ENCODE results near the gene CEP72.
A peak's percentile ranks its signal among the peaks of the same experiment; 100 is the strongest.
"Not testable (repeated sequence)": the region's sequence is repeated elsewhere in the genome, so short reads cannot be mapped to it uniquely, and the experiment has no call there.

Gene CEP72

DNA sequence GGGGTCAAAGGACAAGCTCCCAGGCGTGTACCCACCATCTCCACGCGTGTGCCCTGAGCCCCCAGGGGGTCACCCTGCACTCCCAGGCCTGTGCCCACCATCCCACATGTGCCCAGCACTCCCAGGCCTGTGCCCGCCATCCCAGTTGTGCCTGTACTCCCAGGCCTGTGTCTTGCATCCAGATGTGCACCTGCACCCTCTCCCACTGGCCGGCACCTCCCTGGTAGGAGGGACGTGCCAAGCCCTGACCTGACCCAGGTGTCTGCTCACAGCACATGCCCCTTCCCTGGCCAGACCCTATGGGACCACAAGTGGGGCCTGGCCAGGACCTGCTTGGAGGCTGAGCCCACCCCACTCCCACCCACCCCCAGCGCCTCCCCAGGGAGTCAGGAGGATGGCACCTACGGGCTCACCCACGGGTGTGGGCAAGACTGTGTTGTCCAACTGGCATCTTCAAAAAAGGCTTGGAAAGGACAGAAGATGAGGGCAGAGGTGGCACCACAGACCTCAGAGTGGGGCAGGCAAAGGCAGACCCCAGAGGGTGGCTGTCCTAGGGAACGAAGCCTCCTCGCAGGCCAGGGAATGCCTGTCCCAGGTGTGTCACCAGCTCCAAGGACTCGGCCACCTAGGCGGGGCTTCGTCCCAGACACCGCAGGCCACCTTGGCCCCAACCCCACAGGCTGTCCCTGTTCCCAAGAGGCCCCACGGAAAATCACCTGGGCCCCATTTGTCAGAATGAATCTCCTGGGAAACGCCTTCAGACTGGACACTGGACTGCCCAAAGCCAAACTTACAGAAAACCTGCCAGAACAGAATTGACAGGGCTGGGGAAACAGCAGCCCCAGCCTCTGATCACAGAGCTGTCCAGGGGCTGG lies 69.4 kb downstream of the CEP72 start:
- not testable (repeated sequence) for DNase-seq (ENCODE audit: low read depth in 4 of 4, low spot score in 1 of 4)

DNA sequence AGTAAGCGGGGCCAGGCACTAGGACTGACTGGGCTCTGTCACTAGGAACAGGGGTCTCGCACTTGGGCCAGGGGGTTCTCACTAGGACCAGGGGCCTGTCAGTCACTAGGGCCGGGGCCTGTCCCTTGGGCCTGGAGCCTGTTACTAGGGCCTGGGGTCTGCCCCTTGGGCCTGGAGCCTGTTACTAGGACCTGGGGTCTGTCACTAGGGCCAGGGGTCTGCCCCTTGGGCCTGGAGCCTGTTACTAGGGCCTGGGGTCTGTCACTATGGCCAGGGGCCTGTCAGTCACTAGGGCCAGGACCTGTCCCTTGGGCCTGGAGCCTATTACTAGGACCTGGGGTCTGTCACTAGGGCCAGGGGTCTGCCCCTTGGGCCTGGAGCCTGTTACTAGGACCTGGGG lies 70.1 kb downstream of the CEP72 start:
- DNase-seq (ENCODE audit: low read depth in 4 of 4, low spot score in 1 of 4): not testable (repeated sequence)

DNA sequence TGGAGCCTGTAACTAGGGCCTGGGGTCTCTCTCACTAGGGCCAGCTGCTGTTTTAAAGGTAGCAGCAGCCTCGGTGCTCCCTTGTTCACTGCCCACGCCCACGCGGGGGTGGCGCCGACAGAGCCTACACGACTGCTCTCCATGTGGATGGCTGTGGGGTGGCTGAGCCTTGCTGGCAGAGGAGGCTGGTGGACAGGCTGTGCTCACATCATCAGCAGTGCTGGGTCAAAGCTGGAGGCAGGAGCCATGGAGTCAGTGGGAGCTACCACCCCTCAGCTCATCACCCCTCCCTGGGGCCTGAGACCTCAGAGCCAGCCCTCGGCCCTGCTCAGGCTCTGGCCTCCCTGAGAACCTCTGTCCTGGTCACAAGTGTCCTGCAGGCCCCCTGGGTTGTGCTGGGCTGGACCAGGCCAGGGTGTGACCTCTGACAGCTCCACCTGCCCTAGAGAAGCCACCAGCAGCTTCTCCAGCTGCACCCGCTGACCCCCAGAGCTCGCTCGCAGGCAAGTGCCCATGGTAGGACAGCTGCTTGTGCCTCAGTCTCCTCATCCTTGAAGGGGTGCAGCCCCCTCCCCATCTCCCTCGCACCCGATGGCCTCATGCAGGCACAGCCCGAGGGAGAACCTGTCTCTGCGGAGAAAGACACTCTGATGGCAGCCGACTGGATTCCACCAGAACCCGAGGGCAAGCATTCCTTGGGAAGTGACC lies 70.7 kb downstream of the CEP72 start:
- DNase-seq (ENCODE audit: low read depth in 4 of 4, low spot score in 1 of 4): not testable (repeated sequence)

DNA sequence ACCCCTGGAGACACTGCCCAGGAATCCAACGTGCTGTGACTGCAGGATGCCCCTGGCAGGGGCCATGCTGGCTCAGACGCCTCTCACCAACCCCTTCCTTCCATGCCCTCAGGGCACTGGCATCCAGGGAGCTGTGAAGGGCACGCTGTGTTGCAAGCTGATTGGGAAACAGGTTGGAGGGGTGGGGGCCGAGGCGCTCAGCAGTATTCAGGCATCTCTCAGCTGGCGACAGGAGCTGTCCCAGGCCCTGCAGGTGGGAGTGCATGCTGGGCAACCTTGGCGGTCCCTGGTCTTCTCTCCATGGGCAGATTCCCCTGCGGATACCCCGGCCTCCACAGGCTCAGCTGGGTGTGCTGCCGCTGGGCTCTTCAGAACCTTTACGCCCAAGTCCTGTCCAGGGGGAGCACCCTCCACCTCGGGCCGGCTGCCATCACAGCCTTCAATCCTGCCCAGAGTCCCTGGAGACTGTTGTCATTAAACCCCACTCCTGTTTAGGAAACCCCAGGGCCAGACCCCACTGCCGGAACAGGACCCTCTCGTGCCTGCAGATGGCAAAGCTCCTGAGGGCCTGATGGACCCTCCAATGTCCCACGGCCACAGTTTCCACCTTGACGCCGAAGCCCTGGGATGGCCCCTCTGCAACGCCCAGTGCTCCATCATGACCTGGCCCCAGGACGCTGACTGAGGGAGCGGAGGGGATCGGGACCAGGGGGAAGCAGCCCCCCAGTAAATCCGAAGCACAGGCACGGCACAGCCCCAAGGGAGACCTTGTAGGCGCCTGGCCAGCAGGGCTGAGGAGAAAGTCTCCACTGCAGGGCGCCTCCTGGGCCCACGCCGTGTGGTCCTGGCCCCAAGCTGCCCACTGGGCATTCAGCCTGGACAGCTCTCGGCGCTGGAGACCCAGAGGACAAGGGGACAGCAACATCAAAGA lies 71.7 kb downstream of the CEP72 start:
- no peak for DNase-seq (ENCODE audit: low read depth in 4 of 4, low spot score in 1 of 4)

DNA sequence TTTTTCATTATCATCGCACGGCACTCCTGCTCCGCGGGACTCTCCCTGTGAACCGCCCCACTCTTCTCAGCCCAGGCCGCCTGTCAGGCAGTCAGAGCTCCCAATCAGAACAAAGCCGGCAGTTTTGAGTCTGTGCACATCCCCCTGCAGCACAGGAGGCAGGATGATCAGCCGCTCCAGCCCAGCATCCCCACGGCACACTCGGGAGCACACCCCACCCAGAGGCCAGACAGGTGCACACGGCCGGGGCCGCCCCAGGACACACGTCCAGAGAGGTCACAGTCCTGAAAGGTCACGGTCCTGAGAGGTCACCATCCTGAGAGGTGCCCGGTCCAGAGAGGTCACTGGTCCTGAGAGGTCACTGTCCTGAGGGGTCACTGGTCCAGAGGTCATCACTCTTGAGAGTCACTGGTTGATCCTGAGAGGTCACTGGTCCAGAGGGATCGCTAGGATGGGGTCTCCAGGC lies 72.6 kb downstream of the CEP72 start:
- DNase-seq (ENCODE audit: low read depth in 4 of 4, low spot score in 1 of 4): no peak

DNA sequence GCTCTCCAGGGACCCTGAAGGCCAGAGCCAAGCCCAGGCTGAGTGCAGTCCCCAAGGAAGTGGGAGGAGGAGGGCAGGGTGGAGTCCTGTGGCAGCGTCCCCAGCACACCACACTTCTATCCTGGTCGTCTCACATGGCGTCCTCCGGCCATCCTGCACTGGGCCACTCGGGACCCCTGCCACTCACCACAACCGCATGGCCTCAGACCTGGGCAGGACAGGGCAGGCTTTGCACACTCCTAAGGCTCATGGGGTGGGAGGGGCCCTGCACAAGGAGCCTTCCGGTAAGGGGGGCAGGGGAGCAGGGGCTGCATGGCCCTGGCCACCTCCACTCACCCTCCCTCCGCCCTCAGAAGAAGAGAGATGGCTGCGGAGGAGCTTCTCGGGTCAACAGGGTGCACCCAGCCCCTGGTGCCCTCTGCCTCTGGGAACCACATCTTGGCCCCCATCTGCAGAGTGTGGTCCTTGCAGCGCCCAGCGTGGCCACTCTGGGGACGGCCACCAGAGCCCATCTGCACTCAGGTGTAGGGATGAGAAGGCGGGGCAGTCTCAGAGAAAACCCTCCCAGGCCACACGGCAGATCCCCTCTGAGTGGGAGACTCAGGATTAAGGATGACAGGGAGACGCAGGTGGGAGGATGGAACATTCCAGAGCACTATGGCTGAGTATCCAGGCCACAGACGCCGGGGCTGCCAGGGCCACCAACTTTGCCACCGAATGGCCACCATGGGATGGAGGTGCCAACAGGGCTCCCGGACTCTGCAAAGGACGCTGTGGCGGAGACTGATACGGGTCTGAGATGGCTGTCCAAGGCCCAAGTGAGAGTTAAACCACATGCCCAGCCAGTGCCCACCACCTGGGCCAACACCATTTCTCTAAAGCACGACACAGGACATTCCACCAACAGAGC lies 73.4 kb downstream of the CEP72 start:
- no peak for DNase-seq (ENCODE audit: low read depth in 4 of 4, low spot score in 1 of 4)

DNA sequence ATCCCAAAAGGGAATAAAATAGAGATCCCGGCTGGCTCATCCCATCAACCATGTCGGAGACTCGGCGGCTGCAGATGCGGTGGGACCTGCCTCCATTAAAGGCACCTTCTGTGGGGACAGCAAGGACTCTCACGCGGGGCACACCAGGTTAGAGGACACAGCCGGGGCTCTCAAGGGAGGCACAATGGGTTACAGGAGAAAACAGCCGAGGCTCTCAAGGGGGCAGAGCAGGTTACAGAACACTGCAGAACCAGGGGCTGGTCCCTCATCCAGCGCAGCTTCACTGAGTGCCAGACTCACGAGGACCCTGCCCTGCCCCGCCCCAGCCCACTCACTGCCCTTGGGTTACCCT lies 74.0 kb downstream of the CEP72 start:
- DNase-seq (ENCODE audit: low read depth in 4 of 4, low spot score in 1 of 4): not testable (repeated sequence)

DNA sequence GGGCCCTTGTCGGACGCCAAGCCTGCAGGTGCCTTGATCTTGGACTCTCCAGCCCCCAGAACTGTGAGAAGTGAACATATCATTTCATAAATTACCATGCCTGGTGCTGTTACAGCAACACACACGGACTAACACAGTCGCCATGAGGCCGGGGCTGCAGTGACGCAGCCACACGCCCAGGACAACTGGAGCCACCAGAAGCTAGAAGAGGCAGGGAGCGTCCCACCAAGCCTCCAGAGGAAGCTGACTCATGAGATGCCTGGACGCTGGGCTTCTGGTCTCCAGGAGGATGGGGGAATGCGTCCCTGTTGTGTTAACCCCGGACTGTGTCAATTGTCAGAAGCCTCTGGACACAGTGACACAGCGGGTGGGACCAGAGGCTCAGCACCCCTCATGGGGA lies 74.8 kb downstream of the CEP72 start:
- DNase-seq (ENCODE audit: low read depth in 4 of 4, low spot score in 1 of 4): not testable (repeated sequence)

DNA sequence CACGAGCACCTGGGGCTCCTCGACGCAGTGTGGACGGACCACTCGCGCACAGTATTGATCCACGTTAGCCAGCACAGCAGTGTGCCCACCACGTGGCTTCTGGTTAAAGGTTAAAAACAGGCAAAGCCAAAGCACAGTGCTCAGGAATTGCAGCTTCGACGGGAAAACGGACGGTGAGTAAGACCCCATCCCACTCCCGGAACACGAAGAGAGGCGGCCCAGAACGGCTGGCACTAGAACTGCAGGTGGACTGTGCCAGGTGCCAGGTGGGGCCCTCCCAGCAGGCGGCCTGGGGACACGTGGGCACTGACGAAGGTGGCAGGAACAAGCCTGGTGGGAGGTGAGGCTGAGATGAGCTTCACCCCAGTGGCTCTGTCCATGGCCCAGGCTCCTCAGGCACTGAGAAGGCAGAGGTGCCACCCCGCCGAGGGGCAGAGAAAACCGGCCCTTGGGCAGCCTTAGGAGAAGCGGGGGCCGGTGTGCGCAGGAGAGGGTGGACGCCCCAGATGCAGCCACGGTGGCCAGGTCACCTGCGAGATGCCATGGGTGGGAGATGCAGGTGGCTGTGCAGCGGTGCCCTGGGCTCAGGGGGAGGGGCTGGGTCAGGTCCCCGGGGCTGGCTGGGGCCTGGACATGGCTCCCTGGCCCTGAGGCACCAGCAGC lies 76.3 kb downstream of the CEP72 start:
- not testable (repeated sequence) for DNase-seq (ENCODE audit: low read depth in 4 of 4, low spot score in 1 of 4)

DNA sequence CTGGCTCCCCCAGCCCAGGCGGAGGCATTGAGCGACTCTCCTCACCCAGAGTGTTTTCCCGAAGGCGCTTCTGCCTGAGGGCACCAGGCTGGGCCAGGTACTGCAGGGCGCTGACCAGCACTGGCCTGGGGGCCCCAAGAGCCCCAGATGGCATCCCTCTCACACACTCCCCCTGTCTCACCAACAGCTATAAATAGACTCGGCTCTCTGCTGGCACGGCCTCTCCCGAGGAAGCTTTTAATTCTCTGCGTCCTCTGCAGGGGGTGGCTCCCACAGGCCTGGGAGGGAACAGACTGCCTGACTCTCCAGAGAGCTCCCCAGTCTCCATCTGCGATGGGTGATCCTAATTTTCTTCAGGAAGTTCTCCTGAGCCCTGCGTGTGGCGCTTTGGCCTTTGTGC lies 78.2 kb downstream of the CEP72 start:
- not testable (repeated sequence) for DNase-seq (ENCODE audit: low read depth in 4 of 4, low spot score in 1 of 4)

DNA sequence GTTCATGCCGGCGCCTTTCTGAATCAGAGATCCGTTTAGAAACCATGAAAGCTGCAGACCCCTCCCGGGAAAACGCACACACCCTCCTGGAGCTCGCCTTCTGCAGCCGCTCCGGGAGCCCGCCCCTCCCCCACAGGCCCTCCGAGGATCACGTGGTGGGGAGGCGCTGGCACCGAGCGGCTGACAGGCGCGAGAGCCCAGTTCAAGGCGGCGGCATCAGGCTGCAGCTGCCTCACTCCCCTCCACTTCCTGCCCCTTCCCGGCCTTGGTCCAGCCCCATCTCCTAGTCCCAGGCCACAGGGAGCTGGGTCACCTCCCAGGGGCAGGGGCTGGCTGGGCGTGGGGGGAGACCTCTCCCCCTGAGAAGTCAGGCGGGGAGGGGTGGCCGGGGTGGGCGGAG lies 78.9 kb downstream of the CEP72 start:
- not testable (repeated sequence) for DNase-seq (ENCODE audit: low read depth in 4 of 4, low spot score in 1 of 4)

DNA sequence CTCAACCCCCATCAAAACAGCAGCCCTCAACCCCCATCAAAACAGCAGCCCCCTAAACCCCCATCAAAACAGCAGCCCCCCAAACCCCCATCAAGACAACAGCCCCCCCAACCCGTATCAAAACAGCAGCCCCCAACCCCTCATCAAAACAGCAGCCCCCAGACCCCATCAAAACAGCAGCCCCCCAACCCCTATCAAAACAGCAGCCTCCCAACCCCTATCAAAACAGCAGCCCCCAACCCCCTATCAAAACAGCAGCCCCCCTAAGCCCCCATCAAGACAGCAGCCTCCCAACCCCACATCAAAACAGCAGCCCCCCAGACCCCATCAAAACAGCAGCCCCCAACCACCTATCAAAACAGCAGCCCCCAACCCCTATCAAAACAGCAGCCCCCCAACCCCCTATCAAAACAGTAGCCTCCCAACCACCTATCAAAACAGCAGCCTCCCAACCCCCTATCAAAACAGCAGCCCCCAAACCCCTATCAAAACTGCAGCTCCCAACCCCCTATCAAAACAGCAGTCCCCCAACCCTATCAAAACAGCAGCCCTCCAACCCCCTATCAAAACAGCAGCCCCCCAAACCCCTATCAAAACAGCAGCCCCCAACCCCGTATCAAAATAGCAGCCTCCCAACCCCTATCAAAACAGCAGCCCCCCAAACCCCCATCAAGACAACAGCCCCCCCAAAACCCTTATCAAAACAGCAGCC lies 79.8 kb downstream of the CEP72 start:
- no peak for DNase-seq (ENCODE audit: low read depth in 4 of 4, low spot score in 1 of 4)

DNA sequence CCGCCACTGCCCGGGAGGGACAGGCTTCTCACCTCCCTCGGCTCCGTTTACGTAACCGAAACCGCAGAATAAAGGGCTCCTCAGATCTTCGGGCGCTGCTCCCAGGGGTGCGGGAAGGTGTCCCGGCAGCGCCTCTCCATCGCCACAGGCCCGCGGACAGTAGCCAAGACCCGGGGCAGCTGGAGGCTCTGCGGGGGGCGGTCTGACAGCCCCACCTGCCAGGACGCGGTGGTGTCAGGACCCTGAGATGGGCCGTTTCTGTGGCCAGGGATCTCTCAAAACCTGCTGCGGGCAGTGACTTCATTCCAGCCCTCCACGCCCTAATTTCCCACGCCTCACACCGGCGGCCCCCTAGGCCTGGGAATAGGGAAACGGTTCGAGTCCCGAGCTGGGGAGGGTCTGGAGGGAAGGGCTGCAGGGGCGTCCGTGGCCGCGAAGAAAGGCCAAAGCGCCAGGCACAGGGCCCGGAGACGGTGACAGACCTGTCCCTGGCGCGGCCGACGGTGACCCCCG lies 80.4 kb downstream of the CEP72 start:
- DNase-seq (ENCODE audit: low read depth in 4 of 4, low spot score in 1 of 4): not testable (repeated sequence)

DNA sequence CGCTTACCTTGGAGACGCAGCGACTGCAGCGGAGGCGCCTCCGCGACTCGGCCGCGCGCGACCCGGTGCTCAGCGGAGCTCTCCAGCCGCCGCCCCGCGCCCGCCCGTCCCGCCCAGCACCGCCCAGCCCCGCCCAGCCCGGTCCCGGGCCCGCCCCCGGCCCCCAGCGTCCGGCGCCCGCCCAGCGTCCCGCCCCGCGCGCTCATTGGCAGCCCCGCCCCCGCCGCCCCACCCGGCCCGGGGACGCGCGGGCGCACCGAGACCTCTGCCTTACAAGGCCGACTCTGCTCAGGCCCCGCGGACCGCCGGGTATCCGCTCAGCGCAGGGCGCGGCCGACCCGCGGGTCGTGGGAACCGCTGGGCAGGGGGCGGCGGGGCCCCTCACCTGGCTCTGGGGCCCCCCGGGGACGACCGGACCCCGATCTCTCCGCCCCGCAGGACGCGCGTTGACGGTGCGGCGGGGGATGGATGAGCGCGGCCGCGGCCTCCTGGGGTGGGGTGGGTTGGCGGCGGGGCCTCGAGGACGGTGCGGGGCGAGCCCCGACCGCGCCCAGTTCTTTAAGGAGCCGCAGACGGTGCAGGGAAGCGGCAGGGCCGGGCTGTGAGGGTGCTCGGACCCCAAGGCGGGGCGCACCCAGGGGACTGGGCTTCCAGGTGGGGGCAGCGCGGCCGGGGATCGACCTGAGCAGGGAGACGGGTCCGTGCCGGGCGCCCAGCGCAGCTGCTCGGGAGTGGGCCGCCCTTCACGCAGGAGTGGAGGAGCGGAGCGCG lies 81.3 kb downstream of the CEP72 start, which contains the start of gene TPPP:
Gene TPPP, minus strand, starts transcription at position 82 of the 771 bp plus-strand sequence. CDS start 15,292 bp downstream, outside the sequence.
- DNase-seq (ENCODE audit: low read depth in 4 of 4, low spot score in 1 of 4): peak; percentile 65 to 79 (median 74)

DNA sequence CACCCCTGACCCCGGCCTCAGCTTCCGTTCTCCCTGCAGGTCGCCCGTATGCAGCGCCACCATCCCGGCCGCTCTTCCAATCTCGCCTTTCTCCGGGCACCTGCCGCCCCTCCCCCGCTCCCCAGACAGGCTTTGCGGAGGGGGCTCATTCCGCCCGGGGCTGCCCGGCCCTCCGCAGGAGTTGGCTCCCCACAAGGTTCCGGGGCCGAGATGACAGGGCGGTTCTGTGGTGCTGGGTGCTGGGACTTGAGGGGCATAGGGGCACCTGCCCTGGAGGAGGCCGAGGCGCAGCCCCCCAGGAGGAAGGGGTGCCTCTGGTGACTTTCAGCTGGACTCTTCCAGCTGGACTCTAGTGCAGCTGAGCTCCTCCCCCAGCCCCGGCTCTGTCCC lies 81.9 kb downstream of the CEP72 start:
- not testable (repeated sequence) for DNase-seq (ENCODE audit: low read depth in 4 of 4, low spot score in 1 of 4)

DNA sequence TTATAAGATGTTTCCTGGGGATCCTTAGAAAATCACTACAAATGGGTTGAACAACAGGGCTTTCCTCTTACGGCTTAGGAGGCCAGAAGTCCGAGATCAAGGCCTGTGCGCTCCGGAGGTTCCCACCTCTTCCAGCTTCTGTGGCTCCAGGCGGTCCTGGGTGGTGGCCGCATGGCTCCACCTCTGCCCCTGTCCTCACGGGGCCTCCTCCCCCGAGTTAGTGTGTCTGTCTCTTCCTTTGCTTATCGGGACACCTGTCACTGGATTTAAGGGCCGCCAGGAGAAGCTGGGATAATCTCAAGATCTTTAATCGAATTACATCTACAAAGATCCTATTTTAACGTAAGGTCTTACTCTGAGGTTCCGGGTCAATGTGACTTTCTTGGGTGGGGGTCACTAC lies 83.3 kb downstream of the CEP72 start:
- DNase-seq (ENCODE audit: low read depth in 4 of 4, low spot score in 1 of 4): not testable (repeated sequence)

DNA sequence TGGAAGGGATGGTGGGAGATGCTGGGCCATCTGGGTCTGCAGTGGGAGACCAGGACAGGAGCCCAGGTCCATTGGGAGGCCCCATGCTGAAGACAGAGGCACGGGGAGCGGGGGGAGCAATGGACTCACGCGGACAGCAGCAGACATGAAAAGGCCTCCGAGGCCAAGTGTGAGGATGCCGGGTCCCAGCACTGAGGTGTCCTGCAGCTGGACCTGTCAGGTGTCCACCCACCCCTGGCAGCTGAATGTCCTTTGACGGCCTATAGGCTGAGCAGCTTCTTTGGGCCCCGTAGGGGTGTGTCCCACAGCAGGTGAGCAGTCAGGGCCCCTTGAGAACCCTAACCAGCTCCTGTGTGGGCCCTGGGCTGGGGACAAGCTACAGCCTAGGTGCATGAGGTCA lies 84.1 kb downstream of the CEP72 start:
- DNase-seq (ENCODE audit: low read depth in 4 of 4, low spot score in 1 of 4): not testable (repeated sequence)

Measured in stimulated activated CD4-positive, alpha-beta T cell treated with anti-CD3 and anti-CD28 coated beads, Interleukin-1b, Interleukin-23, amount 100 ng/mL, for 24 hours (primary cell).